Uterus (tissue), 4 donors: ENCODE data around the gene CPED1. TPM values are rescaled to one million over a fixed set of nuclear protein-coding genes. Genes with fewer than 3 reads are reported as not detected.
"Not testable (repeated sequence)": the region's sequence is repeated elsewhere in the genome, so short reads cannot be mapped to it uniquely, and the experiment has no call there.

Experiments
- DNase-seq, 2 donors: peaks; one replicate each; pipeline ENCODE4 v3.0.0-alpha.2; 2019 to 2020
- H3K27ac ChIP-seq, 2 donors: fragments of 200-600 bp; sonication (generic); 1 replicate in 1 of 2; 2 replicates in 1 of 2; pipeline ENCODE4 v1.5.1; 2016 to 2018
- H3K27me3 ChIP-seq, 2 donors: fragments of 200-600 bp; sonication (generic); one replicate each; pipeline ENCODE4 v1.5.1; 2018 to 2019; ENCODE audit warnings: control low read depth in 1 of 2
- H3K36me3 ChIP-seq, 2 donors: fragments of 200-600 bp; sonication (generic); one replicate each; pipeline ENCODE4 v1.5.1; 2019; ENCODE audit warnings: control low read depth in 1 of 2
- H3K4me1 ChIP-seq, 2 donors: fragments of 200-600 bp; sonication (generic); one replicate each; pipeline ENCODE4 v1.5.1; 2018 to 2019; ENCODE audit warnings: control low read depth in 1 of 2
- H3K4me3 ChIP-seq, 2 donors: fragments of 200-600 bp; sonication (generic); 1 replicate in 1 of 2; 2 replicates in 1 of 2; pipeline ENCODE4 v1.5.1; 2018 to 2019; ENCODE audit warnings: mild to moderate bottlenecking in 1 of 2
- H3K9me3 ChIP-seq, 2 donors: fragments of 200-600 bp; sonication (generic); one replicate each; pipeline ENCODE4 v1.5.1; 2019; ENCODE audit warnings: control low read depth in 1 of 2
- CTCF ChIP-seq, 4 experiments: fragments of 200-600 bp in 2 of 4; fragments of 450-650 bp in 2 of 4; sonication (generic) in 2 of 4; IDR thresholded peaks; one replicate each; pipeline ENCODE4 v1.5.1; 2016 to 2019; ENCODE audit warnings: antibody characterized with exemption in 4 of 4, mild to moderate bottlenecking in 2 of 4, moderate library complexity in 1 of 4
- POLR2A ChIP-seq, 2 donors: fragments of 450-650 bp; IDR thresholded peaks; one replicate each; pipeline ENCODE4 v1.6.1; 2016; ENCODE audit warnings: antibody characterized with exemption in 2 of 2, mild to moderate bottlenecking in 1 of 2, moderate library complexity in 1 of 2
- intact Hi-C: fragments of 100-400 bp; cut with DNase I; formaldehyde crosslinking; loops from one replicate; pipeline ENCODE4 v1.15.1; 2023; ENCODE audit warnings: low total_unique reads
- total RNA-seq, 4 donors: library from RNA; depleted of rRNA in 3 of 4; stranded (reverse); fragments of >200 nt in 3 of 4; gene quantifications; one replicate each; pipeline versions ENCODE4 v1.1.0 to v1.2.4, GENCODE V29; 2014 to 2023
- donor health status: DM: yes; HTN: yes; CAD: no.

Gene CPED1
- total RNA-seq, 4 donors from 2014 or later = 47.4 to 194 (median 59.2) TPM

GRCh38 chr7:121282129-121282528 is 293.6 kb downstream of the CPED1 start:
- TF ChIP-seq CTCF (IDR thresholded peaks at IDR 0.05) (no peak), POLR2A (IDR thresholded peaks at IDR 0.05) (no peak)
- H3K9me3 ChIP-seq = no peaks in the 10 kb centered on the region
- no peaks in the 10 kb centered on the region for H3K36me3 ChIP-seq
- no peaks in the 10 kb centered on the region for H3K27me3 ChIP-seq
- intact Hi-C loops = no loop called here
- H3K4me3 ChIP-seq = no peak overlapping the region
- H3K4me1 ChIP-seq = no peaks in the 10 kb centered on the region
- H3K27ac ChIP-seq = no peak overlapping the region
- no peak for DNase-seq

GRCh38 chr7:121285066-121285667 is 296.7 kb downstream of the CPED1 start:
- Histone ChIP-seq H3K36me3 (no peaks in the 10 kb centered on the region), H3K27ac (no peak overlapping the region), H3K4me1 (no peaks in the 10 kb centered on the region), H3K27me3 (no peaks in the 10 kb centered on the region), H3K4me3 (no peak overlapping the region), H3K9me3 (no peaks in the 10 kb centered on the region)
- no peak for TF ChIP-seq POLR2A (IDR thresholded peaks at IDR 0.05)
- no peak for TF ChIP-seq CTCF (IDR thresholded peaks at IDR 0.05)
- no peak for DNase-seq
- intact Hi-C loops = no loop called here

GRCh38 chr7:121286186-121286585 is 297.7 kb downstream of the CPED1 start:
- intact Hi-C loops = no loop called here
- H3K27ac ChIP-seq = no peak overlapping the region
- no peaks in the 10 kb centered on the region for H3K36me3 ChIP-seq
- H3K4me1 ChIP-seq = no peaks in the 10 kb centered on the region
- DNase-seq = no peak
- H3K27me3 ChIP-seq = no peaks in the 10 kb centered on the region
- no peak overlapping the region for H3K4me3 ChIP-seq
- no peak for TF ChIP-seq CTCF (IDR thresholded peaks at IDR 0.05)
- no peak for TF ChIP-seq POLR2A (IDR thresholded peaks at IDR 0.05)
- H3K9me3 ChIP-seq = no peaks in the 10 kb centered on the region

- DNase-seq = no peak
- TF ChIP-seq CTCF (IDR thresholded peaks at IDR 0.05) (no peak), POLR2A (IDR thresholded peaks at IDR 0.05) (no peak)
- no peaks in the 10 kb centered on the region for H3K4me1 ChIP-seq
- H3K4me3 ChIP-seq = no peak overlapping the region
- H3K9me3 ChIP-seq = no peaks in the 10 kb centered on the region
- no peak overlapping the region for H3K27ac ChIP-seq
- H3K36me3 ChIP-seq = no peaks in the 10 kb centered on the region
- no peaks in the 10 kb centered on the region for H3K27me3 ChIP-seq
- intact Hi-C loops = no loop called here
Observed at GRCh38 chr7:121286742-121287734, 298.5 kb downstream of the CPED1 start.

GRCh38 chr7:121288894-121289293 is 300.4 kb downstream of the CPED1 start:
- no peaks in the 10 kb centered on the region for H3K4me1 ChIP-seq

GRCh38 chr7:121289930-121290329 is 301.4 kb downstream of the CPED1 start:
- intact Hi-C loops, H3K27ac ChIP-seq, H3K4me1 ChIP-seq, DNase-seq, H3K27me3 ChIP-seq, H3K9me3 ChIP-seq, H3K4me3 ChIP-seq, H3K36me3 ChIP-seq: not testable (repeated sequence)

More at GRCh38 chr7:121288894-121289293, 300.4 kb downstream of the CPED1 start:
- Histone ChIP-seq H3K27ac (no peak overlapping the region), H3K4me3 (no peak overlapping the region), H3K27me3 (no peaks in the 10 kb centered on the region), H3K36me3 (no peaks in the 10 kb centered on the region), H3K9me3 (no peaks in the 10 kb centered on the region)
- TF ChIP-seq POLR2A (IDR thresholded peaks at IDR 0.05) (no peak), CTCF (IDR thresholded peaks at IDR 0.05) (no peak)
- intact Hi-C loops = no loop called here
- DNase-seq = no peak
